Measurements from ENCODE around the gene NPEPL1.
"Not testable (repeated sequence)": the region's sequence is repeated elsewhere in the genome, so short reads cannot be mapped to it uniquely, and the experiment has no call there.

NPEPL1 gene

GRCh38 chr20:58743929-58744534, 51.4 kb downstream of the NPEPL1 start:
- no peak for DNase-seq

GRCh38 chr20:58744836-58745235, 52.2 kb downstream of the NPEPL1 start:
- no peak for DNase-seq

GRCh38 chr20:58745391-58745790, 52.8 kb downstream of the NPEPL1 start:
- no peak for DNase-seq

GRCh38 chr20:58746620-58747019, 54.0 kb downstream of the NPEPL1 start:
- DNase-seq, result no peak

DNA sequence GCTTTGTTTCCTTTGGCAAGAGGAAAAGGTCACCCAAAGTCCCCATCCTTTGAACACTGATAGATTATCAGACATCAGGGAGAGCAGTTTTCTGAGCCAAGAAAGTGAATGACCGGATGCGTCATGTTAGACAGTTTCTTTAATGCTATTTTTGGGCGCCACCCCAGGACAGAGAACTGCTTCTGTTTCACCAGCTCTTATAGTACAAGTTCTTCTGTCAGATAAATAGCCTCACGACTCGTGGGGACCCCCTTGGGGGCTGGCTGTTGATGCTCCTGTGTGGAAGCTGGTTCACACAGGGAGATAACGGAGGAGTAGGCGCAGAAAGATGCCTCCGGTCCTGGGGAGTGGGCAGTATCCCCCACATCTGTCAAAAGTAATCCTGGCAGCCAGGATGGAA, 54.6 kb downstream of the NPEPL1 start:
- no peak for DNase-seq

GRCh38 chr20:58748618-58749017, 56.0 kb downstream of the NPEPL1 start:
- DNase-seq, result no peak

DNA sequence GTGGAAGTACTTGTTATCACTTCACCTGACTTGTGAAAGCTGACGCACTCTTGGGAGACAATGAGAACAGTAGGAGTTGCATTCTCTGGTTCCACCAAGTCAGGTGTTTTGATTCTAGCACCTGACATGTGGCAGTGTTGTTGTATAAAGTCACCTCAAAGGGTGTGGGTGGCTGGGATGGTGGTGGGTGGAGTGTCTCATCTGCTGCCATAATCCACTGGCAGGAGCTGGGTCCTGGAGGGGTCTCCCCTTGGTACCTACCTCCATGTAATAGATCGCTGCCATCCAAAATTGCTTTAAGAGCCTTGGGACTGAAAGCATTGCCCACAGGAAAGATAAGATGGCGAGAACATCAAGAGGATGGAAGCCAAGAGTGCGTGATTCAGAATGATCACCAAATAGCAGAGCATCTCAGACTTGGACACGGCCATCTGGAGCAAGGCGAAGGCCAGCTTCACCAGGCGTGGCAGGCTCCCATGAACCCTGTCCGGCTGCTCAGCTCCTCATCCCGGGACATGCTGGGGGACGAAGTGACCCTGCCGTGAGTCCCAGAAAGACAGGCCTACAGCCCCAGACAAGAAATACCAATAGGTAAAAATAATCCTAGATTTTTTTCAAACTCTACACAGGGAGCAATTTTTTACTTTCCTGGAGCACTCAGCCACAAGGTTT, 56.6 kb downstream of the NPEPL1 start:
- no peak for DNase-seq

- DNase-seq, result no peak
These were observed 57.4 kb downstream of the NPEPL1 start for GRCh38 chr20:58749979-58750378.

DNA sequence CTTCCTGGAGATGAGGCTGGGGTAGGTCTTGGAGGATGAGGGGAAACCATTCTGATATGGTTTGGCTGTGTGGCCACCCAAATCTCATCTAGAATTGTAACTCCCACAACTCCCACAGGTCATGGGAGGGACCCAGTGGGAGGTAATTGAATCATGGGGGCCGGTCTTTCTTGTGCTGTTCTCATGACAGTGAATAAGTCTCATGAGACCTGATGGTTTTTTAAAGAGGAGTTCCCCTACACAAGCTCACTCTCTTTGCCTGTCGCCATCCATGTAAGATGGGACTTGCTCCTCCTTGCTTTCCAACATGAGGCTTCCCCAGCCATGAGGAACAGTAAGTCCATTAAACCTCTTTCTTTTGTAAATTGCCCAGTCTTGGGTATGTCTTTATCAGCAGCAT, 58.1 kb downstream of the NPEPL1 start:
- not testable (repeated sequence) for DNase-seq

- DNase-seq, result no peak
These were observed 59.4 kb downstream of the NPEPL1 start for GRCh38 chr20:58751979-58752378.

DNA sequence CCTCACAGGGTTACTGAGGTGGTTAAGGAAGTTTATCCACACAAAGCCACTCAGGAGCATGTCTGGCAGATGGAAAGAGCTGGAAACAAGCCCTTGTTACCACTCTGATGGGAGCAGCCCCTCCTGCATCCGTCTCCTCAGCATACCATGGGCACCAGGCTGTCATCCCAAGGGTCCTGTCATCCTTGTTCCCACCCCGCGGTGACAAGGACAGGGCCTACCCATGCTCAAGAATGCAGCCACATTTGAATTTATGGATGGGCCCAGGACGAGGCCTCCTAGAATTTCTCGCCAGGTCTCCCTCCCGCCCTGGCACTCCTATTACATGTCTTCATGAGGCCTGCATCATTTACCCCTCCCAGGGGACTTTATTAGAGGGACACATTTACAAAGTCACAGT, 60.0 kb downstream of the NPEPL1 start:
- no peak for DNase-seq

- no peak for DNase-seq
These were observed 60.8 kb downstream of the NPEPL1 start for GRCh38 chr20:58753267-58753921.

DNA sequence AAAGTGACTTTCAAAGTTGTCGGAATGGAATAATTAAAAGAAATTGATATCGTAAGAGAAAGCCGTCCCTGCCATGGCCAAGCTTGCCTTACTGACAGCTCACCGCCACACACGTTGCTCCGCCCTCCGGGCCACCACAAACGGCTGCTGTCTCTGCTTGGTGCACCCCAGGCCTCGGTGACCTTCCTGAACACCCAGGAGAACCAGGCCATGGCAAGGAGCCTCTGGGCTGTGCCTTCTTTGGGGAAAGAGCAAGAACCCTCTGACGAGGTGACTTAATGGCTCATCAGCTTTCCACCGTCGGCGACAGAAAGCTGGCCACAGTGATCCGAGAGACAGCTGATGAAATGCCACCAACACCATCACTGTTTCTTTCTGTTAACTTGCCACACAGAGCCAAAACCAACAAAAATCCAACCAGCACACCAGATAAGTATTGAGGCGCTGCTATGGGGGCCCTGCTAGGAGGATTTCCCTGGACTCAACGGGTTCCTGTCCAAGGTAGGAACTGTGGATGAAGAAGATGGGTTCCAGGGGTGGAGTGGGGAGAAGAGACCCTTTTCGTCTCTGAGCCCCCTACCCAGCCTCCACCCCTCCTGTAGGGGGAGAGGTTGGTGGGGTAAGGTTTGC, 61.4 kb downstream of the NPEPL1 start:
- no peak for DNase-seq

DNA sequence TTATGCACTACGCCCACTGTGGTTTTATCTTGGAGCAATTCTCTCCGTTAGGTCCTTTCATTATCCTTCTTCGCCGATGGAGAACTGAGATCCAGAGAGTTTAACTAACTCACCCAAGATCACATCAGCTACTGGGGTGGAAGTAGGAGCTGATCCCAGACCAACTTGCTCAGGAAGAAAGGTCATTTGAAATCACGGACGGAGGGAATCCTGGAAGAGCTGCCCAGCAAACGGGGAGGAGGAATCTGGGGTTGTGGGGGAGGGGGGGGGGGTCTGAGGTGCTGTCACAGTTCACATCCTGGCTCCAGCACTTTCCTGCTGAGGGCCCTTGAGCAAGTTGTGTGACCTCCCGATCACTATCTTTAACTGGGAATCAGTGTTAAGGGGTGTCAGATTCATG, 62.0 kb downstream of the NPEPL1 start:
- no peak for DNase-seq

GRCh38 chr20:58755062-58755697, 62.6 kb downstream of the NPEPL1 start:
- DNase-seq, result no peak

DNA sequence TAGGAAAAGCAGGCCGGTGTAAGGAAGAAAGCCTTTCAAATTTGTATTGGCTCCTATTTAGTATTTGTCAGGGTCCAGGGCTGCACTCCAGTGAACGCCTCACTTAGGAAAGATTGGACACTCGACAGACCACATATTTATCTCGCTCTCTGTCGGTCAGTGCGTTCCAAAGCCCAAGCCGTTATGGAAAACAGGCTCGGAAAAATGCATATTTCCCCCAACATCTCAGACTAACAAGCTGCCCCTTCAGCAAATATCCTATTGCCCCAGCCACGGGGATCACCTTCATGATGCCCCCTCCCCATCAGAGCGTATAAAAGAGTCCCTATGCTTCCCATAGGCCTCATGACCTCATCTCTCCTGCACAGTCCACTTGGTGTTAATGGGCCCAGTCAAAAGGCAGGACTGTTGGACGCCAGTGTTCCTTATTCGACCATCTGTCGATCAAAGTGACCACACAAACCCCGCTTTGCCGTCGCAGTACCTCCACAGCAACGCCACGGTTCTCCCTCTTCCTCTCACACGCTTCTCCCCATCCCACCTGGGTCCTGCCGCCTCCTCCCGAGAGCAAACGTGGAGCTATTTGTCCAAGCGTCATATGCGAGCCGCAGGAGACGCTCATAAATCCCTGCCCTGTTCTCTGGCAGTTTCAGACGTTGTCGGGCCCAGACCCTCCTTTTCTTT, 63.3 kb downstream of the NPEPL1 start:
- no peak for DNase-seq

DNA sequence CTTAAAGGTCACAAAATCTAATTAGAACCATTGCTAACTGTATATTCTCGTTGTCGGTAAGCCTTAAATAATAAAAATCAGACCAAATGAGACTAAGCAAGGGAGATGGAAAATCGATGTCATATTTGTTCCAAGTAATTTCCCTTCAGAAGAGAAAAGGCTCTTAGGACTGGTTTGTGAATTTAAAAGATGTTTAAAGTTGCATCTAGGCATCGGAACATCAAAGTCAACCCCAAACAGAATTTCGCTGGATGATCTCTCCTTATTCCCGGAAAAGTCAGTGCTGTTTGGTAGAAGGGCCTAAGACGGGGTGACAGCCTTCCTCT, 63.8 kb downstream of the NPEPL1 start:
- DNase-seq, result no peak

DNA sequence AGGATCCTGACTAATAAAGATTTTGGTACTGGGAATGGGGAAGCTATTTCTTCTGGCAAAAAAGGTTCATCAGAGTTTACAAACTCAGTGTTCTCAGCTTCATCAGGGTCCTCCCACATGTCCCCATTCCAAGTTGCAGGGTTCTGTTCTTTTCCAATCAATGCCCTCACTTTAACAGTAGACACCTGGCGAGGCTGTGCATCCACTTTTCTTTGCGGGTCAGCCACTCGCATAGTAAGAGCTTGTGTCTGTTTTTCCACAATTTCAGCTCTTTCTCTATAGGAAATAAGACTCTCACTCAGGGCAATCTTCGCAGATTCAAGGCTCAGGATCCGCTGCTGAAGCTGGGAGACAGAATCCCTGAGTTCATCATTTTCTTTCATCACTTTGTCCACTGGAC, 65.0 kb downstream of the NPEPL1 start:
- DNase-seq, result not testable (repeated sequence)

DNA sequence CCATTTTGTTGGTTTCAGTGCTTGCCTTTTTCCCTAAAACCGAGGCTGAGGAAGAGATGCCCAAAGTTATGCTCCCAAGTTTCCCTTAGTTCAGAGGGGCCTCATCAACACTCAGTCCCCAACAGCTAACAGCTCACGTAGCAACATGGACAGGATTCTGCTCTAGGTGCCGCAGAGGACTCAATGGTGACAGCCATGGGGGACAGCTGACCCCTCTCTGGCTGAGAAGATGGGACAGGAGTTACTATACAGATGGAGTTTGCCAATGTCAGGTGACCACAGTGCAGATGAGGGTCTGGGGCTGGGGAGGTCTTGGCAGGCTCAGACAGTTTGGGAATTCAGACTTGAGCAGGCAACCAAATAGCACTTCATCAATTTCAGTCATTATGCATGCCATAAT, 67.3 kb downstream of the NPEPL1 start:
- DNase-seq, result no peak

- DNase-seq, result no peak
These were observed 68.3 kb downstream of the NPEPL1 start for GRCh38 chr20:58760856-58761255.

GRCh38 chr20:58762120-58762519, 69.5 kb downstream of the NPEPL1 start:
- no peak for DNase-seq

GRCh38 chr20:58763076-58763475, 70.5 kb downstream of the NPEPL1 start:
- DNase-seq, result no peak

Data from activated CD4-positive, CD25-positive, alpha-beta regulatory T cell (primary cell).